Dermis blood vessel endothelial cell (primary cell): ENCODE measurements around the gene DHRSX. TPM values are rescaled to one million over a fixed set of nuclear protein-coding genes. Genes with fewer than 3 reads are reported as not detected.
"Not testable (repeated sequence)": the region's sequence is repeated elsewhere in the genome, so short reads cannot be mapped to it uniquely, and the experiment has no call there.

Source experiments
- DNase-seq: peaks from one replicate; pipeline ENCODE4 v3.0.0; 2010
- total RNA-seq: library from RNA; depleted of rRNA; stranded (reverse); fragments of >200 nt; gene quantifications from 2 replicates; pipeline ENCODE4 v1.2.3, GENCODE V29; 2014

DHRSX gene
- total RNA-seq, 1 donor from 2014 or later: 25.2 TPM

GRCh38 chrX:2474280-2474962, 26.4 kb downstream of the DHRSX start:
- no peak for DNase-seq

GRCh38 chrX:2473064-2473463, 27.7 kb downstream of the DHRSX start:
- not testable (repeated sequence) for DNase-seq

DNA sequence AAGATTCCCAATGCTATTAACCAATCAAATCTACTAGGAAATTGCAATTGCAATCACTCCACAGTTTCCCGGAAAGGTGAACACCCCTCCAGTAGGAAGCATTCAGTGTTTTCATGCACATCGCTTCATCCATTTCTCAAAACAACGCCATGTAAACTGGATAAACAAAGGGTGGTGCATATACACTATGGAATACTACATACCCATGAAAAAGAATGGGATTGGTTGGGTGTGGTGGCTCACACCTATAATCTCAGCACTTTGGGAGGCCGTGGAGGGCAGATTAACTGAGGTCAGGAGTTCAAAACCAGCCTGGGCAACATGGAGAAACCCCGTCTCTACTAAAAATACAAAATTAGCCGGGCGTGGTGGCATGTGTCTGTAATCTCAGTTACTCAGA, 29.1 kb downstream of the DHRSX start:
- DNase-seq: no peak

- DNase-seq: not testable (repeated sequence)
Observed at GRCh38 chrX:2471126-2471525, 29.6 kb downstream of the DHRSX start.

DNA sequence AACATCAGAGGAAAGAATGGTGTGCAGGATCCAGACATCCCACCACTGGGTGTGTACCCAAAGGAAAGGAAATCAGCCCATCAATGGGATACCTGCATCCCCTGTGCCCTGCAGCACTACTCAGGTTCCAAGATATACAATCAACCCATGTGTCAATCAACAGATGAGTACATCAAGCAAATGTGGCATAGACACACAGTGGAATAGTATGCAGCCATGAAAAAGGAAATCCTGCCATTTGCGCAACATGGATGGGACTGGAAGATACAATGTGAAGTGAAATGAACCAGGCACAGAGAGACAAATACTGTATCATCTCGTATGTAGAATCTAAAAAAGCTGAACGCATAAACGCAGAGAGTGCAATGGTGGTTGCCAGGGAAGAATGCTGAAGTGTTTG, 30.9 kb downstream of the DHRSX start:
- DNase-seq: not testable (repeated sequence)

- no peak for DNase-seq
Observed at GRCh38 chrX:2469196-2469685, 31.5 kb downstream of the DHRSX start.

DNA sequence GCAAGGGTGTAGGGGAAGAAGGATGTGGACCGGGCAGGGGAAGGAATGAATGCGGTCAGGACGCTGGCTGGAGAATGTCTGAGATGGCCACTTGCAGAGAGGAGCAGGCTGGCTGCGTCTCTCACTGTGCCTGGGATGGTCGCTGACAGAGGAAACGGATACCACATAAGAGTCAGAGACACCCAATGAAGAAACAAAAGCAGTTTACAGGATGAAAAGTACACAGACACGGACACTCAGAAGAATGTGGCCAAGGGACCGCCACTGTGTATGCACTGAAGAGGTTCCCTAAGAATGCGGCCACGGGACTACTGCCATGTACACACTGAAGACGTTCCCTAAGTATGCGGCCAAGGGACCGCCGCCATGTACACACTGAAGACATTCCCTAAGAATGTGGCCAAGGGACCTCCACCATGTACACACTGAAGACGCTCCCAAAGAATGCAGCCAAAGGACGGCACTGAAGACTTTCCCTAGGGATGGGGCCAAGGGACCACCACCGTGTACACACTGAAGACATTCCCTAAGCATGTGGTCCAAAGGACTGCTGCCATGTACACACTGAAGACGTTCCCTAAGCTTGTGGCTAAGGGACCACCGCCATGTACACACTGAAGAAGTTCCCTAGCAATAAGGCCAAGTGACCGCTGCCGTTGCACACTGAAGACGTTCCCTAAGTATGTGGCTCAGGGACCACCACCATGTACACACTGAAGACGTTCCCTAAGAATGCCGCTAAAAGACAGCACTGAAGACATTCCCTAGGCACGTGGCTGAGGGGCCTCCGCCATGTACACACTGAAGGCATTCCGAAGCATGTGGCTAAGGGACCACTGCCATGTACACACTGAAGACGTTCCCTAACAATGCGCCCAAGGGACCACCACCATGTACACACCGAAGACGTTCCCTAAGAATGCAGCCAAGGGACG, 32.2 kb downstream of the DHRSX start:
- DNase-seq: no peak

GRCh38 chrX:2466876-2467656, 33.7 kb downstream of the DHRSX start:
- no peak for DNase-seq

DNA sequence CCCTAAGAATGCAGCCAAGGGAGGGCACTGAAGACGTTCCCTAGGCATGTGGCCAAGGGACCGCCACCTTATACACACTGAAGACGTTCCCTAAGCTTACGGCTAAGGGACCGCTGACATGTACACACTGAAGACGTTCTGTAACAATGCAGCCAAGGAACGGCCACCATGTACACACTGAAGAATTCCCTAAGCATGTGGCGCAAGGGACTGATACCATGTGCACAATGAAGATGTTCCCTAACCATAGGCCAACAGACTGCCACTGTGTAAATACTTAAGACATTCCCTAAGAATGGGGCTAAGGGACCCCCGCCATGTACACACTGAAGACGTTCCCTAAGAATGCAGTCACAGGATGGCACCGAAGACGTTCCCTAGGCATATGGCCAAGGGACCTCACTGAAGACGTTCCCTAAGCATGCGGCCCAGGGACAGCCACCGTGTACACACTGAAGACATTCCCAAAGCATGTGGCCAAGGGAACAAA, 36.1 kb downstream of the DHRSX start:
- no peak for DNase-seq

- DNase-seq: no peak
Observed at GRCh38 chrX:2463973-2464676, 36.7 kb downstream of the DHRSX start.

- not testable (repeated sequence) for DNase-seq
Observed at GRCh38 chrX:2463481-2463880, 37.3 kb downstream of the DHRSX start.

GRCh38 chrX:2462780-2463179, 38.0 kb downstream of the DHRSX start:
- DNase-seq: no peak

GRCh38 chrX:2462074-2462473, 38.7 kb downstream of the DHRSX start:
- DNase-seq: no peak

GRCh38 chrX:2461711-2462016, 39.1 kb downstream of the DHRSX start:
- DNase-seq: no peak

- DNase-seq: not testable (repeated sequence)
Observed at GRCh38 chrX:2460821-2461710, 39.7 kb downstream of the DHRSX start.

DNA sequence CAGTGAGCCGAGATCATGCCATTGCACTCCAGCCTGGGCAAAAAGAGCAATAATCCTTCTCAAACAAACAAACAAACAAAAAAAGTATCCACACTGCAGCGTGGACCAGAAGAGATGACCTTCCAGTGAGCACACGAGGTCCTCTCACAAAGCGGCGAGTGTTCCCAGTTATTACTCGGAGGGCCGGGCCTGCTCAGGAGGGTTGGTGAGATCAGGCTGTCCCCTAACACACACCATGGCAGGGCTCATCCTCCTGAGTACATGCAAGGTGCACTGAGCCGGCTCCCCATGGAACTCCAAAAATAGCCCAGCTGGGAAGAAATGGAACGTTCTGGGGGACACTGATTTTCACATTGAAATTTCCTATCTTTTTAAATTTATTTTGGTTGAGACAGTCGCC, 40.7 kb downstream of the DHRSX start:
- DNase-seq: not testable (repeated sequence)

- DNase-seq: no peak
Observed at GRCh38 chrX:2458309-2458708, 42.5 kb downstream of the DHRSX start.

- DNase-seq: no peak
Observed at GRCh38 chrX:2457289-2458133, 43.3 kb downstream of the DHRSX start.

- not testable (repeated sequence) for DNase-seq
Observed at GRCh38 chrX:2456091-2456490, 44.7 kb downstream of the DHRSX start.

DNA sequence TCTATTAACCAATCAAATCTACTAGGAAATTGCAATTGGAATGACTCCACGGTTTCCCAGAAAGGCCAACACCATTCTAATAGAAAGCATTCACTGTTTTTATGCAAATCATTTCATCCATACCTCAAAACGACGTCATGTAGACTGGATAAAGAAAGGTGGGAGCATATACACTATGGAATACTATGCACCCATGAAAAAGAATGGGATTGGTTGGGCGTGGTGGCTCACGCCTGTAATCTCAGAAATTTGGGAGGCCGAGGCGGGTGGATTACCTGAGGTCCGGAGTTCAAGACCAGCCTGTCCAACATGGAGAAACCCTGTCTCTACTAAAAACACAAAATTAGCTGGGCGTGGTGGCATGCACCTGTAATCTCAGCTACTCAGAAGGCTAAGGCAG, 46.2 kb downstream of the DHRSX start:
- not testable (repeated sequence) for DNase-seq
